Lung (tissue), 12 donors: ENCODE results near the gene LINC00237. TPM values are rescaled to one million over a fixed set of nuclear protein-coding genes. Genes with fewer than 3 reads are reported as not detected.
A peak's percentile ranks its signal among the peaks of the same experiment; 100 is the strongest.

Experiments
- ATAC-seq: fragments of 200-7000 bp; cut with Tn5 transposase; one replicate; pipeline ENCODE4 v1.9.1; 2020; ENCODE audit warnings: moderate number of reproducible peaks; ENCODE audit not compliant: insufficient read depth, low FRiP score
- DNase-seq, 3 donors: peaks; one replicate each; pipeline ENCODE4 v3.0.0-alpha.2; 2013 to 2017
- H3K27ac ChIP-seq, 2 donors: one replicate each; pipeline ENCODE4 v1.5.1; 2013; ENCODE audit warnings: mild to moderate bottlenecking in 2 of 2, moderate library complexity in 2 of 2, control low read depth in 1 of 2, inconsistent platforms in 1 of 2, low read depth in 1 of 2, low read length in 1 of 2
- H3K27me3 ChIP-seq, 3 donors: one replicate each; pipeline ENCODE4 v1.5.1; 2013; ENCODE audit warnings: low read length in 2 of 3; ENCODE audit not compliant: control insufficient read depth in 3 of 3, insufficient read depth in 3 of 3
- H3K36me3 ChIP-seq, 4 donors: one replicate each; pipeline ENCODE4 v1.5.1; 2013; ENCODE audit warnings: low read length in 4 of 4, mild to moderate bottlenecking in 1 of 4, moderate library complexity in 1 of 4; ENCODE audit not compliant: control insufficient read depth in 4 of 4, insufficient read depth in 4 of 4
- H3K4me1 ChIP-seq, 5 donors: one replicate each; pipeline ENCODE4 v1.5.1; 2013; ENCODE audit warnings: low read length in 5 of 5, mild to moderate bottlenecking in 2 of 5, moderate library complexity in 1 of 5; ENCODE audit not compliant: control insufficient read depth in 5 of 5, insufficient read depth in 5 of 5
- H3K4me3 ChIP-seq: one replicate; pipeline ENCODE4 v1.5.1; 2013; ENCODE audit warnings: mild to moderate bottlenecking, control low read depth, moderate library complexity
- H3K9ac ChIP-seq, 2 donors: one replicate each; pipeline ENCODE4 v1.5.1; 2013; ENCODE audit warnings: low read length in 2 of 2, control low read depth in 1 of 2; ENCODE audit not compliant: insufficient read depth in 1 of 2
- H3K9me3 ChIP-seq, 4 donors: one replicate each; pipeline ENCODE4 v1.5.1; 2013; ENCODE audit warnings: low read length in 3 of 4, mild to moderate bottlenecking in 1 of 4, moderate library complexity in 1 of 4; ENCODE audit not compliant: control insufficient read depth in 4 of 4, insufficient read depth in 3 of 4
- CTCF ChIP-seq: IDR thresholded peaks from 2 replicates; pipeline ENCODE4 v1.5.1; 2012; ENCODE audit warnings: mild to moderate bottlenecking; ENCODE audit errors: control extremely low read depth, extremely low read depth
- WGBS, 2 donors: extraction: QIAGEN DNeasy Blood & Tissue Kit; methylation state at CpG; one replicate each; pipeline ENCODE4 v1.1.7; 2013; 5-methylcytosine and 5-hydroxymethylcytosine counted together
- polyA plus RNA-seq, 2 donors: library from polyadenylated mRNA; stranded (reverse); fragments of 200-250 nt; gene quantifications; one replicate each; pipeline ENCODE4 v1.2.1, GENCODE V29; 2013
- total RNA-seq, 2 donors: library from RNA; depleted of rRNA in 1 of 2; stranded (reverse); fragments of >200 nt in 1 of 2; gene quantifications; one replicate each; pipeline ENCODE4 v1.2.1, GENCODE V29; 2014 to 2021
- donor health status: control.
- donor health status: control.
- donor health status: Bipolar disorder and iron deficiency.
- donor health status: healthy.
- donor health status: DM: yes; HTN: yes; CAD: no.

The LINC00237 gene
- total and polyA plus RNA-seq, 4 donors: 0.03 TPM; not detected in 3

- DNase-seq: no peak
- ATAC-seq: no peak
- Histone ChIP-seq H3K4me3 (no peak overlapping the region), H3K27me3 (peaks cover 0 to 6% (median 2%) of the 10 kb centered on the region in 3 donors), H3K4me1 (no peaks in the 10 kb centered on the region), H3K9ac (no peak overlapping the region), H3K27ac (no peak overlapping the region), H3K9me3 (peaks cover 0 to 6% (median 0%) of the 10 kb centered on the region in 4 donors), H3K36me3 (no peaks in the 10 kb centered on the region)
- 93 to 94% methylated on average over 5 of the region's 5 CpGs for WGBS, 2 donors
- no peak for TF ChIP-seq CTCF
Observed at GRCh38 chr20:21052241-21052640, 53.9 kb downstream of the LINC00237 start.

- 86 to 91% methylated on average over 3 of the region's 3 CpGs for WGBS, 2 donors
- H3K9ac ChIP-seq: no peak overlapping the region
- no peak for ATAC-seq
- H3K4me1 ChIP-seq: no peaks in the 10 kb centered on the region
- H3K27ac ChIP-seq: no peak overlapping the region
- no peak overlapping the region for H3K4me3 ChIP-seq
- peaks cover 0 to 9% (median 0%) of the 10 kb centered on the region in 4 donors for H3K9me3 ChIP-seq
- peaks cover 3 to 13% (median 4%) of the 10 kb centered on the region in 3 donors for H3K27me3 ChIP-seq
- H3K36me3 ChIP-seq: no peaks in the 10 kb centered on the region
- DNase-seq: no peak
- no peak for TF ChIP-seq CTCF
Observed at GRCh38 chr20:21050710-21051109, 55.4 kb downstream of the LINC00237 start.

- no peak for TF ChIP-seq CTCF
- no peak overlapping the region for H3K4me3 ChIP-seq
- no peaks in the 10 kb centered on the region for H3K4me1 ChIP-seq
- peaks cover 3 to 10% (median 4%) of the 10 kb centered on the region in 3 donors for H3K27me3 ChIP-seq
- WGBS, 2 donors: 77 to 88% methylated on average over 6 of the region's 6 CpGs
- ATAC-seq (no peak), DNase-seq (peak in 2 of 3 donors; percentile 7 to 11)
- no peak overlapping the region for H3K27ac ChIP-seq
- no peak overlapping the region for H3K9ac ChIP-seq
- H3K36me3 ChIP-seq: no peaks in the 10 kb centered on the region
- H3K9me3 ChIP-seq: peaks cover 0 to 9% (median 0%) of the 10 kb centered on the region in 4 donors
Observed at GRCh38 chr20:21049305-21049828, 56.8 kb downstream of the LINC00237 start.

- Histone ChIP-seq H3K36me3 (no peaks in the 10 kb centered on the region), H3K27ac (no peak overlapping the region), H3K27me3 (peaks cover 3 to 10% (median 4%) of the 10 kb centered on the region in 3 donors), H3K9ac (no peak overlapping the region), H3K4me3 (no peak overlapping the region), H3K4me1 (no peaks in the 10 kb centered on the region), H3K9me3 (peaks cover 0 to 9% (median 0%) of the 10 kb centered on the region in 4 donors)
- 52 to 58% methylated on average over 5 of the region's 5 CpGs for WGBS, 2 donors
- peak; percentile 16 for TF ChIP-seq CTCF
- DNase-seq: no peak
- no peak for ATAC-seq
Observed at GRCh38 chr20:21048841-21049273, 57.3 kb downstream of the LINC00237 start.
